ENCODE measurements around the gene GSDME. TPM values are rescaled to one million over a fixed set of nuclear protein-coding genes. Genes with fewer than 3 reads are reported as not detected.

GSDME gene
- 5.5 and 5.8 TPM in 2 replicates for total RNA-seq (2021)
- long read RNA-seq, transcript GSDME-215 (10 exons, 2,250 nt): major isoform, 26 of 39 reads
- long read RNA-seq, partial matches to known transcripts: 7 of 39 reads
- long read RNA-seq, other reads (novel, unspliced or antisense): 3 of 39 reads

DNA sequence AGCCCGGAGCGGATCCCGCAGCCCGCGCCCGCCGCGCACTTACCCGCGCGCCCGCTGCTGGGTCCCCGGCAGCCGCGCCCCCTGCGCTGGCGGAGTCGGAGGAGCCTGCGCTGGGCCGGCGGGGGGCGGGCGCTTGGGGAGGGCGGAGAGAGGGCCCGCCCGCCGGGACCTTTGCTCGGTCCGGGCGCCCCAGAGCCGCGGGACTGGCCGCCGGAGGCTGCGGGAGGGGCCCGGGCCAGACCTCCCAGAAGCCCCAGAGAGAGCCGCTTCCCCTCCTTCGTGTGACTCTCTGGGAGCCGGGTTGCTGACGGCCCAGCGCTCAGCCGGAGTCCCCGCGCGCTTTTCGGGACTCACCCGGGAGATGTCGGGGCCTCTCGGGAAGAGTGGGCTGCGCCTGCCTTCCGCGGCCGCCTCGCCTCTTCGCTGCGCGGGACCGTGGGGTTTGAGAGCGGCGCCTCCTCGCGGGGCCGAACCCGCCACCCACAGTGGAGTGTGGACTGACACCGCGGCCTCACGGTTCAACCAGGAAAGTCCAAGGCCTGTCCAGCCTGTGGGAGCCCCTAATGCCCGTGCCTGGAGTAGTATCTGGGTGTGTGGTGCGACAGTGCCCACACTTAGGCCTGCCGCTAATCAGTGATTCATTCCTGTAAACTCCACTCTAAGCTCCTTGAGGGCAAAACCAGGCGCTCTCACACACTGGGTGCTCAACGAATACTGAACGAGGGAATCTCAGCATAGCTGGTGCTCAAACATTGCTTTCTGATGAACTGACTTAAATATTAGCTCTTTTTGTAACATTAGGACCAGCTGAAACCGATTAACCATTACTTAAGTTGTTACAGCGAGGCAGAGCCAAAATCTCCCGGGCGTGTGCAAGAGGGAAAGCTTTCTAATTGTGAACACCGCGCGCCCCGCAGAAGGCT lies at the start of gene GSDME:
Gene GSDME (minus strand): TSS at position 112 of the 923 bp plus-strand sequence. CDS start 7,690 bp downstream, outside the sequence.
- H2BK120ac ChIP-seq (ENCODE audit: low read depth, low read length, poor library complexity, severe bottlenecking): no peak within 1 kb of the TSS
- no peak within 1 kb of the TSS for H3K4ac ChIP-seq (ENCODE audit: low read depth, low read length)
- H4K8ac ChIP-seq (replicated peaks; ENCODE audit: insufficient read length, low read depth, low read length): no peak within 1 kb of the TSS
- H3K9ac ChIP-seq (ENCODE audit: extremely low read depth, insufficient read length, low read length): peak within 1 kb of the TSS; percentile 33
- H3K4me2 ChIP-seq (ENCODE audit: insufficient read depth, insufficient read length, low read length): peak within 1 kb of the TSS; percentile 69
- Mint-ChIP-seq H3K36me3 (ENCODE audit: insufficient read depth in 1 of 3, low read depth in 3 of 3) (no peaks in the 10 kb centered on the region), H3K27me3 (ENCODE audit: low read depth) (peaks cover 67% of the 10 kb centered on the region), H3K4me3 (peak within 1 kb of the TSS; percentile 80 to 92), H3K9me3 (no peaks in the 10 kb centered on the region), H3K27ac (no peak within 1 kb of the TSS), H3K4me1 (peaks cover 12 to 21% of the 10 kb centered on the region in 2 experiments)
- no peak within 1 kb of the TSS for H4K5ac ChIP-seq (ENCODE audit: insufficient read length, low read depth, low read length)
- H2AK5ac ChIP-seq (ENCODE audit: insufficient read length, low read length): no peak within 1 kb of the TSS
- H2BK15ac ChIP-seq (ENCODE audit: low read depth, low read length): no peak within 1 kb of the TSS
- H3K56ac ChIP-seq (ENCODE audit: insufficient read length, low read depth, low read length): no peak within 1 kb of the TSS
- no peak within 1 kb of the TSS for H3K23ac ChIP-seq (ENCODE audit: insufficient read length, low read depth, low read length)
- peak within 1 kb of the TSS; percentile 58 for H3K18ac ChIP-seq (ENCODE audit: insufficient read length, low read depth, low read length)
- H3K27ac ChIP-seq (ENCODE audit: insufficient read length, low read depth, low read length): no peak within 1 kb of the TSS
- H3K4me1 ChIP-seq (ENCODE audit: insufficient read depth, low read length): peaks cover 3% of the 10 kb centered on the region; the same call in 1 of the 2 replicates
- peaks cover 26% of the 10 kb centered on the region; the same call in 1 of the 2 replicates for H3K27me3 ChIP-seq (ENCODE audit: insufficient read depth, low read length)
- H2BK20ac ChIP-seq (ENCODE audit: low read depth, low read length, poor library complexity, severe bottlenecking): no peak within 1 kb of the TSS
- no peaks in the 10 kb centered on the region for H4K20me1 ChIP-seq (ENCODE audit: control insufficient read depth, insufficient read depth, insufficient read length)
- no peak for DNase-seq
- H3K79me2 ChIP-seq (ENCODE audit: insufficient read depth, low read length): no peaks in the 10 kb centered on the region
- H3K79me1 ChIP-seq (ENCODE audit: insufficient read depth, low read depth, low read length, poor library complexity, severe bottlenecking): no peaks in the 10 kb centered on the region
- peaks cover 12% of the 10 kb centered on the region for H3K23me2 ChIP-seq (ENCODE audit: insufficient read length, low read depth, low read length, poor library complexity, severe bottlenecking)
- H3T11ph ChIP-seq (ENCODE audit: low read length): no peak within 1 kb of the TSS
- no peak within 1 kb of the TSS for H2BK5ac ChIP-seq (ENCODE audit: insufficient read length, low read length)
- H3K9me3 ChIP-seq (ENCODE audit: control insufficient read depth, low read depth, low read length): no peaks in the 10 kb centered on the region
- WGBS (ENCODE audit: extremely low coverage, insufficient read length, low lambda C conversion rate): no CpG with 5 or more reads among the region's 81 CpGs
- H3K14ac ChIP-seq (ENCODE audit: insufficient read depth, low read length): peak within 1 kb of the TSS; percentile 85
- TF ChIP-seq, protein P1, sequence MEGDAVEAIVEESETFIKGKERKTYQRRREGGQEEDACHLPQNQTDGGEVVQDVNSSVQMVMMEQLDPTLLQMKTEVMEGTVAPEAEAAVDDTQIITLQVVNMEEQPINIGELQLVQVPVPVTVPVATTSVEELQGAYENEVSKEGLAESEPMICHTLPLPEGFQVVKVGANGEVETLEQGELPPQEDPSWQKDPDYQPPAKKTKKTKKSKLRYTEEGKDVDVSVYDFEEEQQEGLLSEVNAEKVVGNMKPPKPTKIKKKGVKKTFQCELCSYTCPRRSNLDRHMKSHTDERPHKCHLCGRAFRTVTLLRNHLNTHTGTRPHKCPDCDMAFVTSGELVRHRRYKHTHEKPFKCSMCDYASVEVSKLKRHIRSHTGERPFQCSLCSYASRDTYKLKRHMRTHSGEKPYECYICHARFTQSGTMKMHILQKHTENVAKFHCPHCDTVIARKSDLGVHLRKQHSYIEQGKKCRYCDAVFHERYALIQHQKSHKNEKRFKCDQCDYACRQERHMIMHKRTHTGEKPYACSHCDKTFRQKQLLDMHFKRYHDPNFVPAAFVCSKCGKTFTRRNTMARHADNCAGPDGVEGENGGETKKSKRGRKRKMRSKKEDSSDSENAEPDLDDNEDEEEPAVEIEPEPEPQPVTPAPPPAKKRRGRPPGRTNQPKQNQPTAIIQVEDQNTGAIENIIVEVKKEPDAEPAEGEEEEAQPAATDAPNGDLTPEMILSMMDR (conservative IDR thresholded peaks at IDR 0.05): no peak
- H4K91ac ChIP-seq (ENCODE audit: insufficient read length, low read depth, low read length): no peak within 1 kb of the TSS
- H2AFZ ChIP-seq (ENCODE audit: low read length): peak within 1 kb of the TSS; percentile 2
- peak within 1 kb of the TSS; percentile 38 for H2BK12ac ChIP-seq (ENCODE audit: insufficient read length, low read depth, low read length)

Measured in H9 (cell line).